Duodenal mucosa (tissue), 2 donors: ENCODE results near the gene DMPK.
A peak's percentile ranks its signal among the peaks of the same experiment; 100 is the strongest.
"Not testable (repeated sequence)": the region's sequence is repeated elsewhere in the genome, so short reads cannot be mapped to it uniquely, and the experiment has no call there.

ENCODE experiments used
- H3K27ac ChIP-seq: one replicate; pipeline ENCODE4 v1.7.0; 2013; ENCODE audit warnings: low read depth, low read length
- H3K27me3 ChIP-seq, 2 donors: one replicate each; pipeline ENCODE4 v1.7.0; 2013; ENCODE audit warnings: low read length in 2 of 2, control low read depth in 1 of 2; ENCODE audit not compliant: insufficient read depth in 2 of 2, control insufficient read depth in 1 of 2
- H3K36me3 ChIP-seq, 2 donors: one replicate each; pipeline ENCODE4 v1.7.0; 2013; ENCODE audit warnings: low read length in 2 of 2, control low read depth in 1 of 2; ENCODE audit not compliant: insufficient read depth in 2 of 2, control insufficient read depth in 1 of 2
- H3K4me1 ChIP-seq, 2 donors: one replicate each; pipeline ENCODE4 v1.7.0; 2013; ENCODE audit warnings: low read length in 2 of 2, control low read depth in 1 of 2; ENCODE audit not compliant: insufficient read depth in 2 of 2, control insufficient read depth in 1 of 2
- H3K4me3 ChIP-seq, 2 donors: one replicate each; pipeline ENCODE4 v1.7.0; 2013; ENCODE audit warnings: low read length in 2 of 2, low read depth in 1 of 2
- H3K9ac ChIP-seq, 2 donors: one replicate each; pipeline ENCODE4 v1.7.0; 2013; ENCODE audit warnings: low read length in 2 of 2, low read depth in 1 of 2
- H3K9me3 ChIP-seq, 2 donors: one replicate each; pipeline ENCODE4 v1.7.0; 2013; ENCODE audit warnings: low read length in 2 of 2, control low read depth in 1 of 2; ENCODE audit not compliant: control insufficient read depth in 1 of 2

DMPK gene

GRCh38 chr19:45800070-45800553 is 17.8 kb upstream of the DMPK start:
- H3K27ac ChIP-seq: no peak overlapping the region
- H3K9ac ChIP-seq: no peak overlapping the region
- no peak overlapping the region for H3K4me3 ChIP-seq
- H3K36me3 ChIP-seq: no peaks in the 10 kb centered on the region
- no peaks in the 10 kb centered on the region for H3K9me3 ChIP-seq
- peaks cover 0 to 5% of the 10 kb centered on the region in 2 donors for H3K27me3 ChIP-seq
- no peaks in the 10 kb centered on the region for H3K4me1 ChIP-seq

- not testable (repeated sequence) for H3K27me3 ChIP-seq, H3K27ac ChIP-seq, H3K9ac ChIP-seq, H3K4me1 ChIP-seq, H3K9me3 ChIP-seq, H3K36me3 ChIP-seq, H3K4me3 ChIP-seq
Measured at GRCh38 chr19:45799541-45799940, 17.3 kb upstream of the DMPK start.

- no peaks in the 10 kb centered on the region for H3K36me3 ChIP-seq
- peaks cover 0 to 5% of the 10 kb centered on the region in 2 donors for H3K27me3 ChIP-seq
- no peak overlapping the region for H3K9ac ChIP-seq
- no peaks in the 10 kb centered on the region for H3K9me3 ChIP-seq
- no peak overlapping the region for H3K27ac ChIP-seq
- H3K4me3 ChIP-seq: no peak overlapping the region
- no peaks in the 10 kb centered on the region for H3K4me1 ChIP-seq
Measured at GRCh38 chr19:45798995-45799517, 16.8 kb upstream of the DMPK start.

GRCh38 chr19:45794627-45795026 is 12.3 kb upstream of the DMPK start:
- H3K27ac ChIP-seq: no peak overlapping the region
- H3K9ac ChIP-seq: no peak overlapping the region
- H3K36me3 ChIP-seq: peaks cover 0 to 4% of the 10 kb centered on the region in 2 donors
- H3K4me1 ChIP-seq: peaks cover 16 to 20% of the 10 kb centered on the region in 2 donors
- no peaks in the 10 kb centered on the region for H3K27me3 ChIP-seq
- no peak overlapping the region for H3K4me3 ChIP-seq
- H3K9me3 ChIP-seq: no peaks in the 10 kb centered on the region

- no peak overlapping the region for H3K27ac ChIP-seq
- H3K9me3 ChIP-seq: no peaks in the 10 kb centered on the region
- H3K4me3 ChIP-seq: no peak overlapping the region
- H3K4me1 ChIP-seq: peaks cover 16 to 20% of the 10 kb centered on the region in 2 donors
- H3K27me3 ChIP-seq: no peaks in the 10 kb centered on the region
- peaks cover 4 to 7% of the 10 kb centered on the region in 2 donors for H3K36me3 ChIP-seq
- no peak overlapping the region for H3K9ac ChIP-seq
Measured at GRCh38 chr19:45793876-45794275, 11.6 kb upstream of the DMPK start.

GRCh38 chr19:45793178-45793564 is 10.9 kb upstream of the DMPK start:
- Histone ChIP-seq H3K4me1 (peaks cover 16 to 20% of the 10 kb centered on the region in 2 donors), H3K9ac (no peak overlapping the region), H3K27me3 (no peaks in the 10 kb centered on the region), H3K4me3 (peak overlapping the region in 1 of 2 donors; percentile 4), H3K27ac (no peak overlapping the region), H3K9me3 (no peaks in the 10 kb centered on the region), H3K36me3 (peaks cover 4 to 12% of the 10 kb centered on the region in 2 donors)

GRCh38 chr19:45792470-45793177 is 10.3 kb upstream of the DMPK start, which contains the start of gene DMWD:
DMWD (minus strand) TSS chr19:45792845; CDS start chr19:45792756, 89 bp downstream.
- Histone ChIP-seq H3K36me3 (peaks cover 4 to 15% of the 10 kb centered on the region in 2 donors), H3K9me3 (no peaks in the 10 kb centered on the region), H3K4me3 (peak within 1 kb of the TSS; percentile 70 to 77), H3K4me1 (peaks cover 16 to 20% of the 10 kb centered on the region in 2 donors), H3K9ac (peak within 1 kb of the TSS; percentile 44 to 74), H3K27ac (no peak within 1 kb of the TSS), H3K27me3 (no peaks in the 10 kb centered on the region)

- peak overlapping the region; percentile 44 to 74 for H3K9ac ChIP-seq
- peak overlapping the region; percentile 70 to 77 for H3K4me3 ChIP-seq
- H3K27ac ChIP-seq: no peak overlapping the region
- H3K36me3 ChIP-seq: peaks cover 6 to 20% of the 10 kb centered on the region in 2 donors
- no peaks in the 10 kb centered on the region for H3K27me3 ChIP-seq
- peaks cover 16 to 20% of the 10 kb centered on the region in 2 donors for H3K4me1 ChIP-seq
- H3K9me3 ChIP-seq: no peaks in the 10 kb centered on the region
Measured at GRCh38 chr19:45791744-45792469, 9.6 kb upstream of the DMPK start.

- Histone ChIP-seq H3K36me3 (peaks cover 6 to 29% of the 10 kb centered on the region in 2 donors), H3K27me3 (no peaks in the 10 kb centered on the region), H3K4me3 (no peak overlapping the region), H3K9me3 (no peaks in the 10 kb centered on the region), H3K27ac (no peak overlapping the region), H3K9ac (no peak overlapping the region), H3K4me1 (peaks cover 16 to 20% of the 10 kb centered on the region in 2 donors)
Measured at GRCh38 chr19:45790942-45791341, 8.7 kb upstream of the DMPK start.
